HEK293 (cell line): ENCODE measurements around the gene TBC1D5.

Experiments used
- CTCF ChIA-PET: fragments of 350-600 bp; formaldehyde crosslinking; extraction: SDS; loops from one replicate; lab custom pipeline; 2021; ENCODE audit warnings: antibody characterized with exemption; lab: Yijun Ruan, JAX
- POLR2A ChIA-PET: fragments of 300-600 bp; formaldehyde crosslinking; extraction: SDS; loops from one replicate; lab custom pipeline; 2020; ENCODE audit warnings: antibody characterized with exemption, inconsistent platforms; lab: Yijun Ruan, JAX
- H3K27ac ChIP-seq: fragments of 200-500 bp; sonication (Bioruptor generic); 2 replicates; pipeline ENCODE4 v1.5.1; 2014; ENCODE audit warnings: low read depth, low read length, control low read depth, inconsistent platforms; ENCODE audit errors: extremely low read depth
- H3K36me3 ChIP-seq, 2 experiments: fragments of 200-500 bp in 1 of 2; sonication (Bioruptor generic) in 1 of 2; 1 replicate in 1 of 2; 2 replicates in 1 of 2; pipeline ENCODE4 v1.5.1; 2014 to 2017; ENCODE audit warnings: inconsistent platforms in 2 of 2, low read length in 2 of 2; ENCODE audit not compliant: control insufficient read depth in 2 of 2, insufficient read depth in 1 of 2
- H3K4me1 ChIP-seq: fragments of 200-500 bp; sonication (Bioruptor generic); 2 replicates; pipeline ENCODE4 v1.5.1; 2014; ENCODE audit warnings: mild to moderate bottlenecking, low read length, inconsistent platforms; ENCODE audit not compliant: control insufficient read depth, insufficient read depth
- H3K4me3 ChIP-seq: 2 replicates; pipeline ENCODE4 v1.5.1; 2011; ENCODE audit warnings: low read depth, mild to moderate bottlenecking, control low read depth, low read length, moderate library complexity
- H3K9me3 ChIP-seq: fragments of 200-500 bp; sonication (Bioruptor generic); 2 replicates; pipeline ENCODE4 v1.5.1; 2014; ENCODE audit warnings: low read depth, low read length, inconsistent platforms; ENCODE audit not compliant: control insufficient read depth, insufficient read depth
- ATF2 ChIP-seq: fragments of 450-650 bp; formaldehyde crosslinking; IDR thresholded peaks from 2 replicates; pipeline ENCODE4 v1.5.1; 2016; ENCODE audit warnings: missing biosample characterization, missing genetic modification characterization, low read depth
- FEZF1 ChIP-seq: fragments of 450-650 bp; formaldehyde crosslinking; IDR thresholded peaks from 2 replicates; pipeline ENCODE4 v1.5.1; 2016; ENCODE audit warnings: missing biosample characterization, missing genetic modification characterization
- GFI1B ChIP-seq: fragments of 450-650 bp; formaldehyde crosslinking; IDR thresholded peaks from 2 replicates; pipeline ENCODE4 v1.5.1; 2016; ENCODE audit warnings: missing biosample characterization, missing genetic modification characterization
- GLIS2 ChIP-seq: fragments of 450-650 bp; formaldehyde crosslinking; IDR thresholded peaks from 2 replicates; pipeline ENCODE4 v1.5.1; 2016; ENCODE audit warnings: missing biosample characterization, missing genetic modification characterization
- HOXD13 ChIP-seq: sonication (generic); formaldehyde crosslinking; IDR thresholded peaks from 2 replicates; pipeline ENCODE4 v1.8.0; 2022; ENCODE audit warnings: missing genetic modification reagents, borderline replicate concordance
- IKZF3 ChIP-seq: fragments of 450-650 bp; IDR thresholded peaks from 2 replicates; pipeline ENCODE4 v1.5.0; 2018; ENCODE audit warnings: missing biosample characterization, mild to moderate bottlenecking, missing genetic modification characterization, moderate library complexity
- KLF9 ChIP-seq: fragments of 450-650 bp; formaldehyde crosslinking; IDR thresholded peaks from 2 replicates; pipeline ENCODE4 v1.5.1; 2016; ENCODE audit warnings: missing biosample characterization, missing genetic modification characterization, low read depth
- MEIS1 ChIP-seq: sonication (generic); formaldehyde crosslinking; IDR thresholded peaks from 2 replicates; pipeline ENCODE4 v1.8.1; 2022; ENCODE audit warnings: missing genetic modification reagents, mild to moderate bottlenecking, borderline replicate concordance
- SETDB1 ChIP-seq: IDR thresholded peaks from one replicate; pipeline ENCODE4 v1.6.1; 2017; ENCODE audit warnings: mild to moderate bottlenecking, low read length, moderate library complexity, mixed read lengths; ENCODE audit not compliant: insufficient read length
- TCF7L2 ChIP-seq: IDR thresholded peaks from 2 replicates; pipeline ENCODE4 v1.6.1; 2011; ENCODE audit warnings: low read depth, mild to moderate bottlenecking, inconsistent platforms, low read length, moderate library complexity, borderline replicate concordance
- YY2 ChIP-seq: fragments of 450-650 bp; formaldehyde crosslinking; IDR thresholded peaks from 2 replicates; pipeline ENCODE4 v1.5.1; 2016; ENCODE audit warnings: missing biosample characterization, missing genetic modification characterization
- ZBTB44 ChIP-seq: fragments of 450-650 bp; IDR thresholded peaks from 2 replicates; pipeline ENCODE4 v1.5.1; 2018; ENCODE audit warnings: missing biosample characterization, mild to moderate bottlenecking, missing genetic modification characterization
- ZBTB8A ChIP-seq: fragments of 450-650 bp; formaldehyde crosslinking; IDR thresholded peaks from 2 replicates; pipeline ENCODE4 v1.5.1; 2016; ENCODE audit warnings: missing biosample characterization, missing genetic modification characterization
- ZNF248 ChIP-seq: fragments of 450-650 bp; formaldehyde crosslinking; IDR thresholded peaks from 2 replicates; pipeline ENCODE4 v1.5.1; 2017; ENCODE audit warnings: missing biosample characterization, missing genetic modification characterization
- ZNF292 ChIP-seq: fragments of 450-650 bp; formaldehyde crosslinking; IDR thresholded peaks from 2 replicates; pipeline ENCODE4 v1.5.1; 2016; ENCODE audit warnings: low read depth, missing biosample characterization, missing genetic modification characterization, borderline replicate concordance
- ZNF302 ChIP-seq: fragments of 450-650 bp; formaldehyde crosslinking; IDR thresholded peaks from 2 replicates; pipeline ENCODE4 v1.5.1; 2016; ENCODE audit warnings: missing biosample characterization, missing genetic modification characterization, low read depth
- ZNF423 ChIP-seq: fragments of 450-650 bp; formaldehyde crosslinking; IDR thresholded peaks from 2 replicates; pipeline ENCODE4 v1.5.1; 2016; ENCODE audit warnings: missing biosample characterization, missing genetic modification characterization
- ZNF426 ChIP-seq: fragments of 450-650 bp; formaldehyde crosslinking; IDR thresholded peaks from 2 replicates; pipeline ENCODE4 v1.5.1; 2017; ENCODE audit warnings: missing biosample characterization, missing genetic modification characterization, mild to moderate bottlenecking, inconsistent platforms, moderate library complexity
- ZNF514 ChIP-seq: fragments of 450-650 bp; formaldehyde crosslinking; IDR thresholded peaks from 2 replicates; pipeline ENCODE4 v1.5.1; 2016; ENCODE audit warnings: missing biosample characterization, missing genetic modification characterization
- ZNF530 ChIP-seq: fragments of 450-650 bp; formaldehyde crosslinking; IDR thresholded peaks from 2 replicates; pipeline ENCODE4 v1.5.1; 2016; ENCODE audit warnings: low read depth, missing biosample characterization, missing genetic modification characterization
- ZNF555 ChIP-seq: fragments of 450-650 bp; formaldehyde crosslinking; conservative IDR thresholded peaks from 2 replicates; pipeline ENCODE4 v1.5.1; 2017; ENCODE audit warnings: missing biosample characterization, mild to moderate bottlenecking, missing genetic modification characterization, inconsistent platforms
- ZNF560 ChIP-seq: fragments of 450-650 bp; formaldehyde crosslinking; IDR thresholded peaks from 2 replicates; pipeline ENCODE4 v1.5.1; 2017; ENCODE audit warnings: missing biosample characterization, missing genetic modification characterization, borderline replicate concordance
- ZNF571 ChIP-seq: fragments of 450-650 bp; formaldehyde crosslinking; IDR thresholded peaks from 2 replicates; pipeline ENCODE4 v1.5.0; 2017; ENCODE audit warnings: missing biosample characterization, missing genetic modification characterization
- ZNF664 ChIP-seq: fragments of 450-650 bp; formaldehyde crosslinking; IDR thresholded peaks from 2 replicates; pipeline ENCODE4 v1.5.1; 2016; ENCODE audit warnings: missing biosample characterization, missing genetic modification characterization
- ZNF704 ChIP-seq: fragments of 450-650 bp; formaldehyde crosslinking; IDR thresholded peaks from 2 replicates; pipeline ENCODE4 v1.5.1; 2016; ENCODE audit warnings: missing biosample characterization, missing genetic modification characterization
- ZNF837 ChIP-seq: fragments of 450-650 bp; formaldehyde crosslinking; IDR thresholded peaks from 2 replicates; pipeline ENCODE4 v1.5.1; 2016; ENCODE audit warnings: missing biosample characterization, missing genetic modification characterization
- TF ChIP-seq, protein P1 (sequence below): fragments of 450-650 bp; formaldehyde crosslinking; IDR thresholded peaks from 2 replicates; pipeline ENCODE4 v1.5.1; 2017; ENCODE audit warnings: missing biosample characterization, missing genetic modification characterization

TBC1D5 gene

GRCh38 chr3:17369973-17370372 lies 372.5 kb downstream of the TBC1D5 start:
- no peaks in the 10 kb centered on the region for H3K9me3 ChIP-seq
- ChIA-PET POLR2A (no interaction called here), CTCF (interaction anchor here (0.7 to 0.9 kb wide), 2 partner anchors 10 to 11 kb away, joined by 3 read pairs; no protein-coding TSS in a partner anchor)
- no peak overlapping the region for H3K27ac ChIP-seq
- H3K4me3 ChIP-seq, result no peak overlapping the region
- no peaks in the 10 kb centered on the region for H3K4me1 ChIP-seq
- TF ChIP-seq ZNF555 (no peak), ZBTB8A (tag by site-specific recombination) (no peak), ZNF837 (no peak), YY2 (tag by site-specific recombination) (no peak), ZBTB44 (tag by site-specific recombination) (no peak), ZNF530 (no peak), TCF7L2 (no peak), ZNF292 (tag by site-specific recombination) (no peak), ZNF704 (tag by site-specific recombination) (no peak)
- H3K36me3 ChIP-seq, result peaks cover 0 to 4% of the 10 kb centered on the region in 2 experiments; a peak in 1 of 3 replicates

DNA sequence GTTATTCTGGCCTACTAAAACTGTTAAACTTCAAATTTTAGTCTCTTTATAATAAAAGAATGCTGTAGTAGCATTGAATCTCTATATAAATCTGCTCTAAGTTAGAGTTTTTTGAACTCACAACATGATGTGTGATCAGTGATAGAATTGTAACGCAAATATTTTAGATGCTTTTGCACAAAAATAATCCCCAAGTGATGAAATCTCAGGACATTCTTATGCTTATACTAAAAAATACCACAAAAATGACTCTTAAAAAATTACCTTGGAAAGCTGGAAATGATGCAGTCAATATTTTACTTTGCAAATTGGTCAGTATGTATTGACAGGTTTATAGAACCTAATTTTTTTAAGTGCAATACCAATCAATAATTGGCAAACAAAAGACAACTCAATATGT lies 375.3 kb downstream of the TBC1D5 start:
- no peak overlapping the region for H3K4me3 ChIP-seq
- CTCF ChIA-PET, result no interaction called here
- TF ChIP-seq FEZF1 (tag by site-specific recombination) (no peak), ZNF423 (tag by site-specific recombination) (no peak), SETDB1 (no peak), IKZF3 (tag by site-specific recombination) (no peak), ZNF664 (tag by site-specific recombination) (no peak), ZNF248 (no peak), ZNF514 (tag by site-specific recombination) (no peak), ZNF426 (no peak), ZNF704 (tag by site-specific recombination) (no peak)
- TF ChIP-seq, protein P1, sequence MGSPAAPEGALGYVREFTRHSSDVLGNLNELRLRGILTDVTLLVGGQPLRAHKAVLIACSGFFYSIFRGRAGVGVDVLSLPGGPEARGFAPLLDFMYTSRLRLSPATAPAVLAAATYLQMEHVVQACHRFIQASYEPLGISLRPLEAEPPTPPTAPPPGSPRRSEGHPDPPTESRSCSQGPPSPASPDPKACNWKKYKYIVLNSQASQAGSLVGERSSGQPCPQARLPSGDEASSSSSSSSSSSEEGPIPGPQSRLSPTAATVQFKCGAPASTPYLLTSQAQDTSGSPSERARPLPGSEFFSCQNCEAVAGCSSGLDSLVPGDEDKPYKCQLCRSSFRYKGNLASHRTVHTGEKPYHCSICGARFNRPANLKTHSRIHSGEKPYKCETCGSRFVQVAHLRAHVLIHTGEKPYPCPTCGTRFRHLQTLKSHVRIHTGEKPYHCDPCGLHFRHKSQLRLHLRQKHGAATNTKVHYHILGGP, result no peak
- peaks cover 0 to 4% of the 10 kb centered on the region in 2 experiments; a peak in 1 of 3 replicates for H3K36me3 ChIP-seq
- no peak overlapping the region for H3K27ac ChIP-seq
- POLR2A ChIA-PET, result no interaction called here
- no peaks in the 10 kb centered on the region for H3K9me3 ChIP-seq
- H3K4me1 ChIP-seq, result no peaks in the 10 kb centered on the region

- Histone ChIP-seq H3K27ac (no peak overlapping the region), H3K4me1 (no peaks in the 10 kb centered on the region), H3K4me3 (no peak overlapping the region), H3K9me3 (no peaks in the 10 kb centered on the region), H3K36me3 (no peaks in the 10 kb centered on the region)
- POLR2A ChIA-PET, result no interaction called here
- CTCF ChIA-PET, result interaction anchor here (1.4 kb wide), 1 partner anchor 53 kb away, joined by 3 read pairs; no protein-coding TSS in a partner anchor
- TF ChIP-seq GLIS2 (tag by site-specific recombination) (no peak), ZNF560 (tag by site-specific recombination) (no peak), SETDB1 (no peak), GFI1B (no peak), ATF2 (tag by site-specific recombination) (no peak), HOXD13 (CRISPR knock-in tag) (no peak), ZNF571 (tag by site-specific recombination) (no peak), ZNF302 (tag by site-specific recombination) (no peak), KLF9 (tag by site-specific recombination) (no peak), MEIS1 (CRISPR knock-in tag) (no peak)
Observed at GRCh38 chr3:17360991-17361390, 381.4 kb downstream of the TBC1D5 start.
